ENCODE data around the gene FABP1.

Gene FABP1

DNA sequence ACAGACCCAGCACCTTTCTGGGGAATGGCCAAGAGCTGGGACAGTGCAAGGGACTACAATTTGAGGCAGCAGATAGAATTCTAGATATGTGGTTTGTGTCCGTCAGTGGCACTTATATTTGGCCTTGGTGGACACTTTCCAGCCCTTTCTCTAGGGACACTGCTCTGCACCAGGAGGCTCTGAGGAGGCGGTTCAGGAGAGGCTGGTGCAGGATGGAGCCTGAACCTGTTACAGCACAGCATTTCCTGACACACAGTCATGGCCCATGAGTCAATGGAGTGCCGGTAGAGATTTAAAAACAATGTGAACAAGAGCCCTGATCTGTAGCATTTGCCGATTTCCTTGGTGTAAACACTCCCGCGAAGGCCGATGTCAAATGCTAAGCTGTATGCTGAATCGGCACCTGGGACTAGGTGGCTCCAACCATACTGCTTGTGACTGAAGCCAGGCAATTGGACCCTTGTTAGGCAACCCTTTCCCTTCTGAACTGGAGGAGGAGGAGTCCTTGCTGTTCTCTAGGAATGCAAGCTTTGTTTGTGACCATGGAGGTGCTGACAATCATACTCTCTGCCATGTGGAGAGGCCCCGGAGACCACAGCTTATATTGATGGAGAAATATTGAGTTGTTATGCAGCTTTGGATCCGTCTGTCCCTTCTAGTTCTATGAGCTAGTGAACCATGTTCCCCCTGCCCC, 11.9 kb downstream of the FABP1 start:
- DNase-seq = no peak

DNA sequence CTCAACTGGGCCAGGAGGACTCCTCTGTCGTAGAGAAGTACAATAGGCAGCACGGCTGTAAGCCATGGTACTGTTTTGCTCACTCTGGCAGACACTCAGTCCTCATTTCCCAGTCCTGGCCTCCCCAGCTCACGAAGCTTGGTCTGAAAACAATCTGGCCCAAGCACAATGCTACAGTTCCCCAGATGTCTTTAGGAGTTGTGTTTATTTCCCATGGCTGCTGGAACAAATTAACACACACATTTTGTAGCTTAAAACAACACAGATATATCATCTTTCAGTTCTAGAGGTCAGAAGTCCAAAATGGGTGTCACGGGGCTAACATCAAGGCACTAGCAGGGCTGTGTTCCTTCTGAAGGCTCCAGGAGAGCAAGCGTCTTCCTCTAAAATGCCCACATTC, 13.0 kb downstream of the FABP1 start:
- DNase-seq = peak in 3 of 58 donors; percentile 2 to 17 (median 12)

- DNase-seq = no peak
These were observed 14.8 kb downstream of the FABP1 start for GRCh38 chr2:88113069-88113468.

DNA sequence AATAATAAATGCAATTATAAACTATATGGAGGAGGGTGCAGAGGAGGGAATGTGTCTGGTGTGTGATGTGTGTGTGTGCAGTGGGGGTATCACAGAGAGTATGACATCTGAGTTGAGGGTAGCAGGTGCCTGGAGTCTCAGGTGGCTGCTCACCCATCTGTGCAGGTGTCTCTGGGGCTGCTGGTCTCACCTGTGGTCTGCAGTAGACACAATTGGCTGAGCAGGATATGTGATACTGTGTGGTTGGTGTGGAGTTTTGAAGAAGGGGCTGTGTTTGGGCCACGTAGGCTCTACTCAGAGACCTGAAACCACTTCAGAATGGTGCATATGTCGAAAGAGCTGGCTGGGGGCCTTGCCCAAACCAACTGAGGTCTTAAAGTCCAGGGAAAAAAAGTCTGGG, 17.0 kb downstream of the FABP1 start:
- DNase-seq = no peak

GRCh38 chr2:88108796-88109195, 19.1 kb downstream of the FABP1 start:
- DNase-seq = no peak

- DNase-seq = peak in 3 of 58 donors; percentile 5 to 31 (median 10)
These were observed 27.4 kb downstream of the FABP1 start for GRCh38 chr2:88100489-88100858.

DNA sequence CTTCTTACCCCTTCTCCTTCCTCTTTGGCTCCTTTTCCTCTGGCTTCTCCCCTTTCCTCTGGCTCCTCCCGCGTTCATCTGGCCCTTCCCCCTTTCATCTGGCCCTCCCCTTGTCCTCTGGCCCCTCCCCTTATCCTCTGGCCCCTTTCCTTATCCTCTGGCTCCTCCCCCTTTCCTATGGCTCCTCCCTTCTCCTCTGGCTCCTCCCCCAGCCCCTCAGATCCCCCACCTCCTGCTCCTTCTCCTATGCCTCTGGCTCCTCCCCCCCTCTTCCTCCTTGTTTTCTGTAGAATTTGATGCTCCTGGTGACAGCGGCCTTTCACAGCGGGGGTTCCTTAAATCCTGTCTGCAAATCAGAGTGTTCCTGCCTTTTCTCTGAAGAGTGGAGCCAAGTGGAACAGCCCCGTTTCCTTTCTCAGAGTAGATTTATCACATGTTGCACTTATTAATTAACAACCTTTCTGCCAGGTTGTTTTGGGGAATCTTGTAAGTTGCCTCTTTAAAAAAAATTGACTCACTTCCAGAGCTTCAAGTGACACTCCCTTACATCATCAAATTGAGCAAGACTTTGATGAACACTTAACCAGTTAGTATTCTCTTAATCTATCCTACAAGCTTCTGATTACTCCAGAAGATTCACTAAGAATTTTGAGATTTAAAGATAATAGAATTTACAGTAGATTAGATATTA, 27.9 kb downstream of the FABP1 start:
- DNase-seq = no peak

DNA sequence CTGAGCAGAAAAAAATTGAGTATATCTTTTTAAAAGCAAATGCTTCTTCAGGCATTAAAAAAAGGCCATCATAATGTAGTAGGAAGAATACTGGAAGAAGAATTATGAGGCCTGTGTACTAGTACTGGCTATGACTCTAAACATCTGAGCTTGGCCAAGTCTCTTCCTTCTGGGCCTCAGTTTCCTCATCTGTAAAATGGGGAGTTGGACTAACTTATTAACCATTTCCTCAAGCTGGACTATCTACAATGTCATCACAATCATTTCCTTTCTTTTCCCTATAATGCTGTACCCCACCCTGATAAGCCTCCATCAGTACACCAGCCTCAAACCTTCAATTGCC, 29.3 kb downstream of the FABP1 start:
- no peak for DNase-seq

- no peak for DNase-seq
These were observed 29.8 kb downstream of the FABP1 start for GRCh38 chr2:88097891-88098557.

DNA sequence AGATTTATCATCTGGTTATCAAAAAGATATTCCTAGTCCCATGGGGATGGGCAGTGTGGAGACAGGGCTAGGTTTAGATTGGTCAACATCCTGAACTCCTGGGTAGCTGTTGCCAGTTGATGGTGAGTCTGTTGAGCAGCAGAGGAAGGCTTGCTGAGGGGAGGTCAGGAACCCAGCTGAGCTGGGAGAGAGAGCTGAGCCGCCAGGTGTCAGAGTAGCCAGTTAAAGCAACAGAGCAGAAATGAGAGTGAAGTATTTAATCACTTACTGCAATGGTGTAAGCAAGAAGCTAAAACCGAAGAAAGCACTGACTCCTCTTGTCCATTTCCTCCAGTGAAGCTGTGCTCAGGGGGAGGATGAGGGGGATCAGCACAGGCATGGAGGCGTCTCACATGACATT, 30.7 kb downstream of the FABP1 start:
- no peak for DNase-seq

DNA sequence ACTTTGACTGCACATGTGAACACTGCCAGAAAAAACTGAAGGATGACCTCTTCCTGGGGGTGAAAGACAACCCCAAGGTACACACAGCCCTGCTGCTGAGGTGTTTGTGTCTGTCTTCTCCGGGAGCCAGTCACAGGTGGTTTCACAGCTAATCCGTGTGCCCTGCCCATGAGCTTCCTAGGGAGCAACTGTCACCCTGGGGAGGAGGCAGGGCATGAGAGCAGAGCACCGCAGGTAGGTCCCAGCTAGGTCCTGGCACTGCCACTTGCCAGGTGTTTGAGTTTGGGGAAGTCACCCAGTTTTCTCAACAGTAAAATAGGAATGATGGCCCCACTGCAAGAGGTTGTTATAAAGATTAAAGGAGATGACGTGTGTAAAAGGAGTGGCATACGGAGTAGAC, 31.2 kb downstream of the FABP1 start:
- no peak for DNase-seq

DNA sequence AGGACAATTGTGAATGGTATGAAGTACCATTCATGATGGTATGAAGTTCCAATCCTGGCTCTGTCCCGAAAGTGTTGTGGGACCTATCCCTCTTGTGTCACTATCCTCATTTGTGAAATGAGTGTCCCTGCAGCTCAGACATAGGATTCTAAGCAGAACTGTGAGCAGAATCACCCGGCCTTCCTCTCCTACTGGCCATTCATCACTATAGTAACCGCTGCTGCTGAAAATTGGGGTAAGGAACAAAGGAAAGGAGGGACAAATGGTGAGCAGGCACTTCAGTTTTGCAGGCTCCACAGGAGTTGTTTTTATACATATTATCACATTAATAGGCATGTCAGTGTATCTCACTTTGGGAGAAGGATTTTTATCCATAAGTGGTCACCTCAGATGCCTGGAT, 32.8 kb downstream of the FABP1 start:
- DNase-seq = no peak

- DNase-seq = no peak
These were observed 35.1 kb downstream of the FABP1 start for GRCh38 chr2:88092773-88093172.

GRCh38 chr2:88091943-88092342, 35.9 kb downstream of the FABP1 start:
- no peak for DNase-seq

DNA sequence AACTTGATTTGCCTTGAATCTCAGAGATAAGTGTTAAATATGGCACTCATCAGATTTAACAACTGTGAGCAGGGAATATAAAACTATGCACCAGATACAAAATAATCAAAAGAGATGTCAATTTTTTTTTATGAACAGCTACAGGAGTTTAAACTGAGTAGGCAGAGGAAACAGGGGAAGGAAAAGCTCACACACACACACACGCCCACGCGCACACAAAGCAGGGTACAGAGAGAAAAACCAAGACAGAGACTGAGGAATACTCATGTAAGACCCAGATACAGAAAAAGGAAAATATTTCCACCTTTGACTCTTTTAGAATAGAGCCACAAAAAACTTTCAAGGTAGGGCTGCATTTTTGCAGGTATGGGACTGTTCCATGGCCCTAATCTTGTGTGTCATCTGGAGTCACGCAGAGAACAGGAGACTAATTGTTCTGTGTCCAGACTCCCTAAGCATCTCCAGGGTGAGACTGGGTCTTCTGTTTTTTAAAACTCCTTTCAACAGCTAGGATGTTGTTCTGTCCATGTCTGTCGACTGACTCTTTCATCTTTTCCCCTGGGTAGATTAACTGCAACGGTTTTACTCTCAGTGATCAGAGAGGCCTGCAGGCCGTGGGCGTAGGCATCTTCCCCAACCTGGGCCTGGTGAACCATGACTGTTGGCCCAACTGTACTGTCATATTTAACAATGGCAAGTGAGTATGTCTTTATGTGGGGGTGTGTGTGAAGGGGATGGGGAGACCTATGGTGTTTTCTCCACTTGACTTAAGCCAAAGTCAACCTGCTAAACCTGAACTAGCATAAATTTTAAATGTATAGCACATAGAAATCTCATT, 37.2 kb downstream of the FABP1 start:
- peak in 27 of 58 donors; percentile 4 to 61 (median 26) for DNase-seq

DNA sequence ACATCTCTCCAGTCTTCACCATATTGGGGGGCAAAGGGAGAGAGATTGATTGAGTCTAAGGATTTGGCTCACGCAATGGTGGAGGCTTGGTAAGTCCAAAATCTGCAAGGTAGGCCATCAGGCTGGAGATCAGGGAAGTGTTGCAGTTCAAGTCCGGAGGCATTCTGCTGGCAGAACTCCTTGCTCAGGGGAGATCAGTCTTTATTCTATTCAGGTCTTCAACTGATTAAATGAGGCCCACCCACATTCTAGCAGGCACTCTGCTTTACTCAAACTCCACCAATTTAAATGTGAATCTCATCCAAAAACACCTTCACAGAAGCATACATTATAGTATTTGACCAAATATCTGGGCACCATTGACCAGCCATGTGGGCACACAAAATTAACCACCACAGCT, 38.9 kb downstream of the FABP1 start:
- DNase-seq = no peak

DNA sequence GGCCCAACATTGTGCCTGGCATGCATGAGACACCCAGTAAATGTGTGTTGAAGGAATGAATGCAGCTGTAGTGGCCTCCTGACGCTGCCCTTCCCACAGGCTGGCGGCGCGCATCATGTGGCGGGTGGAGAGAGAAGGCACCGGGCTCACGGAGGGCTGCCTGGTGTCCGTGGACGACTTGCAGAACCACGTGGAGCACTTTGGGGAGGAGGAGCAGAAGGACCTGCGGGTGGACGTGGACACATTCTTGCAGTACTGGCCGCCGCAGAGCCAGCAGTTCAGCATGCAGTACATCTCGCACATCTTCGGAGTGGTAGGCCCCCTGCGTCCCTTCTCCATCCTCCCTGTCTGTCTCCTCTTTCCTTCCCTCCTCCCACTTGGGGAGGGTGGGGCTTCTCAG, 40.1 kb downstream of the FABP1 start:
- no peak for DNase-seq

DNA sequence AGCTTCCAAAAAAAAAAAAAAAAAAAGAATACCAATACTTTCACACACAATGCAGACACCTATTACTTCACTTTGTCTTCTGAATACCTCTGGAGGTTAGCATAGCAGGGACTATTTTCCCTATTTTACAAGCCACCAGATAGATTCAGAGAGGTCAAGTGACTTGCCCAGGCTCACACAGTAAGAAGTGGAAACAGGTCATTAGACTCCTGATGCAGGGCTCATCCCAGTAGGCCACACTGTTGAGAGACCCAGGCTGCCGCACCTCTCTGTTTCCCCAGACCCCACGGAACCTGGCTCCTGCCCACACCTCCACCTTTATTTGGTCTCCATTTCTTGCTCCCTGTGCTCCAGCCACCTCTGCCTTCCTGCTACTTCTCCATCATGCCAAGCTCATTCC, 40.8 kb downstream of the FABP1 start:
- DNase-seq = no peak

GRCh38 chr2:88086401-88086800, 41.5 kb downstream of the FABP1 start:
- no peak for DNase-seq

GRCh38 chr2:88085602-88086001, 42.3 kb downstream of the FABP1 start:
- DNase-seq = no peak

DNA sequence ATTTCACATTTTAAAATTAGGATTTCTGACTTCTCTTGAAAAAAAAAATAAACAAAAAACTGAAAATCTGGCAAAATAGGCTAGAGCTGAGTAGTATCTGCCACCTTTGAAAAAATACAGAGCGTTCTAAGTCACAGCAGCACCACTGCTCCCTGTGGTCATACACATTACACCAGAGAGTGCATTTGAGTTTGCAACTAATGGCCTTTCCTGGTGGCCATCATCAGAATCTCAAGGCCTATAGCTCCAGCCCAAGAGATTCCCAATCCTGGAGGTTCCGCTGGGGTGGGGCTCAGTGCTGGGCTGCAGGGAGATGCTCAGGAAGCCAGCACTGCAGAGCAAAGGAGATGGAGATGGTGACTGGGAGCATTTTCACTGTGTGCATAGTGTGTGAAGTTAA, 42.8 kb downstream of the FABP1 start:
- DNase-seq = no peak

GRCh38 chr2:88082781-88083180, 45.1 kb downstream of the FABP1 start:
- DNase-seq = peak in 19 of 58 donors; percentile 4 to 90 (median 34)
